ENCODE data around the gene PLXNA2. TPM values are rescaled to one million over a fixed set of nuclear protein-coding genes. Genes with fewer than 3 reads are reported as not detected.

Gene PLXNA2
- total RNA-seq, 8 experiments from 2014 or later, result 14.3 to 50.5 (median 34.1) TPM

DNA sequence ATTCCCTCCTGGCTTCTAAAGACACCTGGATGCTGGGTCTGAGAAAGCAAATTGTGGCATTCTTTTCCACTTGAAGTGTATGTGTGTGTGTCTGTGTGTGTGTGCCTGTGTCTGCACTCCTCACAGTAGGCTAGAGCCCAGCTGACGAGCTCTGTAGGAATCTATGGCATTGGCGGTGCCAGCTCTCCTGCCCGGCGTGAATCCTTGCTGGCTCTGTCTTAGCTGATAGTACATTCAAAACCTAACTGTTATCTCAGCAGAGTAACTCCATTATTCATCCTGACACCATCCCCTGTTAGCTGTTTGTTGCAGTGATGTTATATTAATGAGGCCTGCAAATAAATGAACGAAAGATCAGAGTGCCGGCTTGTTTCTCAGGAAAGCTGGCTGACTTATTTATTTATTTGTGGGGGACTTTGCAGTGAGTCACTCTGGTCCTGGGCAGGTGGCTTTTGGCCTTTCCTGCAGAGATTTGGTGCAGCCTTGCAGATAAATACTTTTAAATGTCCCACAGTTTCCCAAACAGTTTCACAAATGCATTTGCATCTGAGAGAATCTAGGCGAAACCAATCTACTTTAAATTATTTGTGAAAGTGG lies 172.7 kb downstream of the PLXNA2 start:
- Histone ChIP-seq H3K4me3 (no peak overlapping the region), H3K4me1 (replicated peaks in 1 of 2) (peaks cover 43 to 46% of the 10 kb centered on the region in 2 donors), H3K27ac (peak overlapping the region in 1 of 2 donors; percentile 0)
- ATAC-seq (replicated peaks in 6 of 8), result peak in 5 of 8 experiments; percentile 77 to 90 (median 87)
- in situ Hi-C loops (cut with MboI; ENCODE audit: low pct_unique_long_range_greater_than_20kb in 2 of 9, low sequenced_read_pairs in 9 of 9, unreplicated experiment in 9 of 9), result loop anchor here in 1 of 9 experiments (25.0 kb wide), 1 partner anchor 166 kb away; the partner anchor contains the start of gene PLXNA2
- 36 to 100% (median 75%) methylated on average over 1 to 7 of the region's 7 CpGs; no CpG with 5 or more reads in 1 of the 10 experiments for whole genome bisulfite sequencing, 10 experiments

- Histone ChIP-seq H3K4me3 (no peak overlapping the region), H3K27ac (no peak overlapping the region), H3K4me1 (replicated peaks in 1 of 2) (peaks cover 43 to 44% of the 10 kb centered on the region in 2 donors)
- WGBS, 10 experiments, result 85 to 100% (median 95%) methylated on average over 2 to 4 of the region's 4 CpGs; no CpG with 5 or more reads in 2 of the 10 experiments
- no peak for ATAC-seq (replicated peaks in 6 of 8)
- in situ Hi-C loops (cut with MboI; ENCODE audit: low pct_unique_long_range_greater_than_20kb in 2 of 9, low sequenced_read_pairs in 9 of 9, unreplicated experiment in 9 of 9), result loop anchor here in 1 of 9 experiments (25.0 kb wide), 1 partner anchor 167 kb away; the partner anchor contains the start of gene PLXNA2
Measured at GRCh38 chr1:208069908-208070307, 174.3 kb downstream of the PLXNA2 start.

- 32 to 78% (median 60%) methylated on average over 1 to 6 of the region's 8 CpGs; no CpG with 5 or more reads in 2 of the 10 experiments for WGBS, 10 experiments
Measured at GRCh38 chr1:208069317-208069716, 174.9 kb downstream of the PLXNA2 start.

DNA sequence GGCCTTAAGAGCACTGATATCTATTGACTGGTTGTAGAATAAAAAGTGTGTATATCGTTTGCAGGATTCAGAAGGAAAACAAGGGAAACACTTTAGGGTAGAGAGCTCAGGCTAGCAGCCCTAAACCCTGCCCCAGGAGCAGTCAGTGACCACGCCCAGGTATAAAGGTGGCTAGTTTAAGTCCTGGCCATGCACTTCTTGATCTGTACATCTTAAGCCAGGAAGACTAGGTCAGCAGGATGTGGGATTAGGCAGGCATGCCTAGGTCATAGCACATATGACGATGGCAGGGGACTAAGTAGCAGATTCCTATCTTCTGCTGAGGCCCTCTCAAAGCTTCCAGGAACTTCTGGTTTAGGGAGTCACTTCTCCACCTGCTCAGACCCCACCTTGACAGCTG lies 175.3 kb downstream of the PLXNA2 start:
- in situ Hi-C loops (cut with MboI; ENCODE audit: low pct_unique_long_range_greater_than_20kb in 2 of 9, low sequenced_read_pairs in 9 of 9, unreplicated experiment in 9 of 9), result loop anchor here in 1 of 9 experiments (25.0 kb wide), 1 partner anchor 168 kb away; the partner anchor contains the start of gene PLXNA2
- peak in 2 of 8 experiments; percentile 2 to 5 for ATAC-seq (replicated peaks in 6 of 8)
- no peak overlapping the region for H3K4me3 ChIP-seq
- peaks cover 36 to 39% of the 10 kb centered on the region in 2 donors for H3K4me1 ChIP-seq (replicated peaks in 1 of 2)
- 0 to 100% (median 50%) methylated on average over 1 to 3 of the region's 3 CpGs; no CpG with 5 or more reads in 1 of the 10 experiments for WGBS, 10 experiments
- no peak overlapping the region for H3K27ac ChIP-seq

More at GRCh38 chr1:208069317-208069716, 174.9 kb downstream of the PLXNA2 start:
- in situ Hi-C loops (cut with MboI; ENCODE audit: low pct_unique_long_range_greater_than_20kb in 2 of 9, low sequenced_read_pairs in 9 of 9, unreplicated experiment in 9 of 9), result loop anchor here in 1 of 9 experiments (25.0 kb wide), 1 partner anchor 168 kb away; the partner anchor contains the start of gene PLXNA2
- Histone ChIP-seq H3K4me3 (no peak overlapping the region), H3K4me1 (replicated peaks in 1 of 2) (peaks cover 39 to 40% of the 10 kb centered on the region in 2 donors), H3K27ac (no peak overlapping the region)
- ATAC-seq (replicated peaks in 6 of 8), result peak in 4 of 8 experiments; percentile 27 to 45 (median 36)

DNA sequence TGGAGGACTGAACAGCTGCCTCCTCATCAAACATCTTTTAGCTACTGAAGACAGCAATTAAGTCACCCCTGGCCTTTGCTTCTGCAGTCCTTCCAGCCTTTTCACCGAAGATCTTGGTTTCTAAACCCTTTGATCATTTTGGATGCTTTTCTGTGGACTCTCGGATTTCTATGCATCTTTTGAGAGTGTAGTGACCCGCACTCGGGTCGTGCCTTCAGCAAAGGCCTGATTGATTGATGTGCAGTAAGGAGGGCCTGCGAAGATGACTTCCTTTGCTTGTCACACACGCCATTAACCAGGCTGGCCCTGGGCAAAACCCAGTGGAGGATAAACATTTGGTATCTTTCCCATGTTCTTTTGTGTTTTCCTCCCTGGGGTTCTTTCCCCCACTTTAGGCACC lies 175.8 kb downstream of the PLXNA2 start:
- WGBS, 10 experiments, result 0 to 93% (median 5%) methylated on average over 1 to 7 of the region's 7 CpGs; no CpG with 5 or more reads in 1 of the 10 experiments
- ATAC-seq (replicated peaks in 6 of 8), result peak in 4 of 8 experiments; percentile 24 to 64 (median 50)
- Histone ChIP-seq H3K27ac (peak overlapping the region in 1 of 2 donors; percentile 3), H3K4me3 (no peak overlapping the region), H3K4me1 (replicated peaks in 1 of 2) (peaks cover 36 to 39% of the 10 kb centered on the region in 2 donors)
- in situ Hi-C loops (cut with MboI; ENCODE audit: low pct_unique_long_range_greater_than_20kb in 2 of 9, low sequenced_read_pairs in 9 of 9, unreplicated experiment in 9 of 9), result loop anchor here in 1 of 9 experiments (25.0 kb wide), 1 partner anchor 169 kb away; the partner anchor contains the start of gene PLXNA2

DNA sequence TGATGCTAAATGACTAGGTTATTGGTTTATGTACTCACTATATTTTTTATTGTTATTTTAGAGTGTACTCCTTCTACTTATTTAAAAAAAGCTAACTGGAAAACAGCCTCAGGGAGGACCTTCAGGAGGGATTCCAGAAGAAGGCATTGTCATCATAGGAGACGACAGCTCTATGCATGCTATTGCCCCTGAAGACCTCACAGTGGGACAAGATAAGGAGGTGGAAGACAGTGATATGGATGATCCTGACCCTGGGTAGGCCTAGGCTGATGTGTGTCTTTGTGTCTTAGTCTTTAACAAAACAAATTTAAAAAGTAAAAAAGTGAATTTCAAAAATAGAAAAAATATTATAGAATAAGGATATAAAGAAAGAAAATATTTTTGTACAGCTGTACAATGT lies 177.6 kb downstream of the PLXNA2 start:
- H3K4me3 ChIP-seq, result no peak overlapping the region
- 0 to 100% (median 86%) methylated on average over 1 of the region's 1 CpG; no CpG with 5 or more reads in 1 of the 10 experiments for WGBS, 10 experiments
- no peak overlapping the region for H3K27ac ChIP-seq
- in situ Hi-C loops (cut with MboI; ENCODE audit: low pct_unique_long_range_greater_than_20kb in 2 of 9, low sequenced_read_pairs in 9 of 9, unreplicated experiment in 9 of 9), result loop anchor here in 1 of 9 experiments (25.0 kb wide), 1 partner anchor 171 kb away; the partner anchor contains the start of gene PLXNA2
- no peak for ATAC-seq (replicated peaks in 6 of 8)
- peaks cover 31 to 32% of the 10 kb centered on the region in 2 donors for H3K4me1 ChIP-seq (replicated peaks in 1 of 2)

DNA sequence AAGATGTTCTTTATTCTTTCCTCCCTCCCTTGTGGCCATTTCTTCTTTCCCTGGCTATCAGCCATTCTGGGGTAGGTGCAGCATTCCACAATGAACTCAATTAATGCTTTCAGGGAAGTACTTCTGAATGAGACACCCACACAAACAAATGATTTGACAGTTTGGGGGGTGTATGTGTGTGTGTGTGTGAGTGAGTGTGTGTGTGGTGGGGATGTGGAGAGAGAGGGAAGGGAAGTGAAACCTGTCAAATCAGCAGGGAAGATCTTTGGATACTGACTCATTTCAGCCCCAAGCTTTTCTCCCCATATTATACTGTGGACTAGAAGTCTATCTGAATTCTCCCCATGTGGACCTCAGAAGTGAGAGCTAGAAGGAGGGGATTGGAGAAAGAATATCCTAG lies 178.3 kb downstream of the PLXNA2 start:
- no peak overlapping the region for H3K4me3 ChIP-seq
- no peak for ATAC-seq (replicated peaks in 6 of 8)
- H3K4me1 ChIP-seq (replicated peaks in 1 of 2), result peaks cover 25% of the 10 kb centered on the region in 2 donors
- H3K27ac ChIP-seq, result no peak overlapping the region
- in situ Hi-C loops (cut with MboI; ENCODE audit: low pct_unique_long_range_greater_than_20kb in 2 of 9, low sequenced_read_pairs in 9 of 9, unreplicated experiment in 9 of 9), result loop anchor here in 1 of 9 experiments (25.0 kb wide), 1 partner anchor 171 kb away; the partner anchor contains the start of gene PLXNA2

GRCh38 chr1:208061632-208062031 lies 182.6 kb downstream of the PLXNA2 start:
- ATAC-seq (replicated peaks in 6 of 8), result no peak
- no peak overlapping the region for H3K4me3 ChIP-seq
- no peak overlapping the region for H3K27ac ChIP-seq
- 20 to 93% (median 77%) methylated on average over 2 to 3 of the region's 3 CpGs; no CpG with 5 or more reads in 1 of the 10 experiments for WGBS, 10 experiments
- in situ Hi-C loops (cut with MboI; ENCODE audit: low pct_unique_long_range_greater_than_20kb in 2 of 9, low sequenced_read_pairs in 9 of 9, unreplicated experiment in 9 of 9), result loop anchor here in 1 of 9 experiments (25.0 kb wide), 1 partner anchor 176 kb away; the partner anchor contains the start of gene PLXNA2
- peaks cover 8 to 21% of the 10 kb centered on the region in 2 donors for H3K4me1 ChIP-seq (replicated peaks in 1 of 2)

- no peak overlapping the region for H3K4me3 ChIP-seq
- in situ Hi-C loops (cut with MboI; ENCODE audit: low pct_unique_long_range_greater_than_20kb in 2 of 9, low sequenced_read_pairs in 9 of 9, unreplicated experiment in 9 of 9), result loop anchor here in 1 of 9 experiments (25.0 kb wide), 1 partner anchor 176 kb away; the partner anchor contains the start of gene PLXNA2
- 75 to 100% (median 93%) methylated on average over 1 to 4 of the region's 4 CpGs; no CpG with 5 or more reads in 1 of the 10 experiments for WGBS, 10 experiments
- peaks cover 8 to 21% of the 10 kb centered on the region in 2 donors for H3K4me1 ChIP-seq (replicated peaks in 1 of 2)
- no peak overlapping the region for H3K27ac ChIP-seq
- no peak for ATAC-seq (replicated peaks in 6 of 8)
Measured at GRCh38 chr1:208061118-208061517, 183.1 kb downstream of the PLXNA2 start.

DNA sequence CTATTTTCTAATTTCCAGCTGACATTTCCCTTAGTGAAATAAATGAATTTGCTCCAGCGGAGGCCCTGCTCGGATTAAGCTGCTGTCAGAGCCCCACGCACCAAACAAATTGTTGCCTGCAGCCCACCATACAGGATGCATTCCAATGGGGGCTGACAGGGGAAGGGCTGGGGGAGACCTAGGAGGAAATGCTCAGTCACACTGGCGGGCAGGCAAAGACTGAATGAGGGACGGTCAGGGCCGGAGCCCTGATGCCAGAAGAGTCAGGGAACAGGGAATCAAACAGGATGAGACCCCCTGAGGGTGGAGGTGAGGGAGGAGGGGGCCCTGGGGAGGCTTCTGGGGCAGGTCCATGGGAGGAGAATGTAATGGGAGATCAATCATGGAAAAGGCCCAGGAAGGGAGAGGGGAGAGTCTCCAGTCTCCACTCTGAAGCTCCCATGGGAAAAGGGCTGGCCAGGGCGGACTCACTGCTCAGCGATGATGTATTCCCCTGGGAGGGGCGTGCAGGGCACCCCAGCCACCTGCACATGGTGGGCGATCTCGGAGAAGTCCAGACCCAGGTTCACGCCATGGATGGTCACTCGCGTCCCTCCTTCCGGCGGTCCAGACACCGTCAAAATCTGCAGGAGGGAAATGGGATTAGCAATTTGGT lies 183.8 kb downstream of the PLXNA2 start:
- 15 to 98% (median 92%) methylated on average over 2 to 10 of the region's 17 CpGs; no CpG with 5 or more reads in 4 of the 10 experiments for WGBS, 10 experiments
- peak in 5 of 8 experiments; percentile 36 to 72 (median 65) for ATAC-seq (replicated peaks in 6 of 8)
- in situ Hi-C loops (cut with MboI; ENCODE audit: low pct_unique_long_range_greater_than_20kb in 2 of 9, low sequenced_read_pairs in 9 of 9, unreplicated experiment in 9 of 9), result loop anchor here in 1 of 9 experiments (25.0 kb wide), 1 partner anchor 177 kb away; the partner anchor contains the start of gene PLXNA2
- peak overlapping the region in 1 of 2 donors; percentile 14 for H3K27ac ChIP-seq
- H3K4me1 ChIP-seq (replicated peaks in 1 of 2), result peaks cover 10 to 23% of the 10 kb centered on the region in 2 donors
- H3K4me3 ChIP-seq, result no peak overlapping the region

- ATAC-seq (replicated peaks in 6 of 8), result no peak
- 75 to 100% (median 94%) methylated on average over 1 to 6 of the region's 6 CpGs; no CpG with 5 or more reads in 2 of the 10 experiments for WGBS, 10 experiments
- Histone ChIP-seq H3K27ac (no peak overlapping the region), H3K4me3 (no peak overlapping the region), H3K4me1 (replicated peaks in 1 of 2) (peaks cover 17 to 27% of the 10 kb centered on the region in 2 donors)
- in situ Hi-C loops (cut with MboI; ENCODE audit: low pct_unique_long_range_greater_than_20kb in 2 of 9, low sequenced_read_pairs in 9 of 9, unreplicated experiment in 9 of 9), result loop anchor here in 1 of 9 experiments (25.0 kb wide), 1 partner anchor 178 kb away; the partner anchor contains the start of gene PLXNA2
Measured at GRCh38 chr1:208059409-208060001, 184.7 kb downstream of the PLXNA2 start.

DNA sequence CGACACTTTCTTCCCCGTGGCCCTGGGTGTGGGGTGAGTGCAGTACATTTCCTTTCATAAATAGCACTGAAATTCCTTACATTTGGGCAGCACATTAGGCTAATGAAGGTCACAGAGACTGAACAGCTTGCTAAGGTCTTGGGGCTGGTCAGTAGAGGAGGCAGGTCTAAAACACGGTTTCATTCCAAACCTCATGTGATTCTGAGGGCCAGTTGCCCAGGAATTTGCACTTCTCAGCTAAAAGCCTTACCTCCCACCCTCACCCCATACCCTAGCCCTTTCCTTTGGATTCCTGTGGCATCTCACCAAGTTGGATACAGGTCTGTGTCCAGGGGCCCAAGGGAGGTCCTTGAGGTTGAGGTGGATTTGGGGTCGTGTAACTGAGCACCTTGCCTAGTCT lies 185.4 kb downstream of the PLXNA2 start:
- H3K4me3 ChIP-seq, result no peak overlapping the region
- in situ Hi-C loops (cut with MboI; ENCODE audit: low pct_unique_long_range_greater_than_20kb in 2 of 9, low sequenced_read_pairs in 9 of 9, unreplicated experiment in 9 of 9), result loop anchor here in 1 of 9 experiments (25.0 kb wide), 1 partner anchor 179 kb away; the partner anchor contains the start of gene PLXNA2
- WGBS, 10 experiments, result 70 to 93% (median 82%) methylated on average over 1 to 4 of the region's 4 CpGs; no CpG with 5 or more reads in 3 of the 10 experiments
- ATAC-seq (replicated peaks in 6 of 8), result no peak
- H3K27ac ChIP-seq, result no peak overlapping the region
- H3K4me1 ChIP-seq (replicated peaks in 1 of 2), result peaks cover 17 to 27% of the 10 kb centered on the region in 2 donors

All from motor neuron (in vitro differentiated cells).